Adrenal gland (tissue), 5 donors: Measurements from ENCODE around the gene TMEM114.

Experiments used
- POLR2A ChIP-seq, 2 donors: fragments of 450-650 bp; IDR thresholded peaks; one replicate each; pipeline ENCODE4 v1.6.1; 2017; ENCODE audit warnings: antibody characterized with exemption in 2 of 2, mild to moderate bottlenecking in 2 of 2, moderate library complexity in 1 of 2
- TF ChIP-seq, protein P1 (sequence below), 6 experiments: fragments of 450-650 bp in 4 of 6; fragments of 200-600 bp in 2 of 6; sonication (generic) in 1 of 6; IDR thresholded peaks; 1 replicate in 5 of 6; 2 replicates in 1 of 6; pipeline versions ENCODE4 v1.5.1 to v1.8.0; 2016 to 2021; ENCODE audit warnings: antibody characterized with exemption in 6 of 6, mild to moderate bottlenecking in 2 of 6, moderate library complexity in 1 of 6
- donor health status: DM: no; HTN: no; CAD: no.

DNA sequence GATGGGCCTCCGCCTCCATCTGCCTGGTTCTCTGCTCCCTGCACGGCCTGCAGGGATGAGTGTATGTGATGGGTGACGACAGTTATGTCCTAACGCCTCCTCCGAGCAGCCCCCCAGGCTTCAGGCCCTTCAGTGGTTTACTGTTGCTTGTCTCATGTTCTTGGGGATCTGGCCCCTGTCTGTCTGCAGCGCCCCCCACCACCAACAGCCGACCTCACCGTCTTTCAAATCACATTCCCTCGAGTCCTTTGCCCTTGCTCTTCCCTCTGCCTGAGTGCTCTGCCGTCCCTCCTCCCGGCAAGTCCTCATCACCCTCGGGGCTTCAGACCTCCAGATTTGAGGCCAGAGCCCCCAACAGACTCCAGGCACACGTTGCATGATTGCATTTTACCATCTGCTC lies 49.4 kb upstream of the TMEM114 start:
- TF ChIP-seq, protein P1, sequence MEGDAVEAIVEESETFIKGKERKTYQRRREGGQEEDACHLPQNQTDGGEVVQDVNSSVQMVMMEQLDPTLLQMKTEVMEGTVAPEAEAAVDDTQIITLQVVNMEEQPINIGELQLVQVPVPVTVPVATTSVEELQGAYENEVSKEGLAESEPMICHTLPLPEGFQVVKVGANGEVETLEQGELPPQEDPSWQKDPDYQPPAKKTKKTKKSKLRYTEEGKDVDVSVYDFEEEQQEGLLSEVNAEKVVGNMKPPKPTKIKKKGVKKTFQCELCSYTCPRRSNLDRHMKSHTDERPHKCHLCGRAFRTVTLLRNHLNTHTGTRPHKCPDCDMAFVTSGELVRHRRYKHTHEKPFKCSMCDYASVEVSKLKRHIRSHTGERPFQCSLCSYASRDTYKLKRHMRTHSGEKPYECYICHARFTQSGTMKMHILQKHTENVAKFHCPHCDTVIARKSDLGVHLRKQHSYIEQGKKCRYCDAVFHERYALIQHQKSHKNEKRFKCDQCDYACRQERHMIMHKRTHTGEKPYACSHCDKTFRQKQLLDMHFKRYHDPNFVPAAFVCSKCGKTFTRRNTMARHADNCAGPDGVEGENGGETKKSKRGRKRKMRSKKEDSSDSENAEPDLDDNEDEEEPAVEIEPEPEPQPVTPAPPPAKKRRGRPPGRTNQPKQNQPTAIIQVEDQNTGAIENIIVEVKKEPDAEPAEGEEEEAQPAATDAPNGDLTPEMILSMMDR (IDR thresholded peaks at IDR 0.05): no peak
- no peak for TF ChIP-seq POLR2A (IDR thresholded peaks at IDR 0.05)
